SU-DHL-6 (cell line): ENCODE data around the gene FAM98C.
"Not testable (repeated sequence)": the region's sequence is repeated elsewhere in the genome, so short reads cannot be mapped to it uniquely, and the experiment has no call there.

Experiments used
- EZH2phosphoT487 ChIP-seq: fragments of 200-600 bp; sonication (generic), shearing (Covaris generic); conservative IDR thresholded peaks from 2 replicates; pipeline ENCODE4 v1.6.1; 2018; ENCODE audit warnings: mild to moderate bottlenecking, antibody characterized with exemption, low read length, moderate library complexity, mixed read lengths
- TF ChIP-seq, protein P1 (sequence below): fragments of 200-600 bp; sonication (generic); IDR thresholded peaks from one replicate; pipeline ENCODE4 v1.5.1; 2017; ENCODE audit warnings: antibody characterized with exemption, mild to moderate bottlenecking, low read length, moderate library complexity; ENCODE audit not compliant: insufficient read depth, poor library complexity, severe bottlenecking

- TF ChIP-seq, protein P1, sequence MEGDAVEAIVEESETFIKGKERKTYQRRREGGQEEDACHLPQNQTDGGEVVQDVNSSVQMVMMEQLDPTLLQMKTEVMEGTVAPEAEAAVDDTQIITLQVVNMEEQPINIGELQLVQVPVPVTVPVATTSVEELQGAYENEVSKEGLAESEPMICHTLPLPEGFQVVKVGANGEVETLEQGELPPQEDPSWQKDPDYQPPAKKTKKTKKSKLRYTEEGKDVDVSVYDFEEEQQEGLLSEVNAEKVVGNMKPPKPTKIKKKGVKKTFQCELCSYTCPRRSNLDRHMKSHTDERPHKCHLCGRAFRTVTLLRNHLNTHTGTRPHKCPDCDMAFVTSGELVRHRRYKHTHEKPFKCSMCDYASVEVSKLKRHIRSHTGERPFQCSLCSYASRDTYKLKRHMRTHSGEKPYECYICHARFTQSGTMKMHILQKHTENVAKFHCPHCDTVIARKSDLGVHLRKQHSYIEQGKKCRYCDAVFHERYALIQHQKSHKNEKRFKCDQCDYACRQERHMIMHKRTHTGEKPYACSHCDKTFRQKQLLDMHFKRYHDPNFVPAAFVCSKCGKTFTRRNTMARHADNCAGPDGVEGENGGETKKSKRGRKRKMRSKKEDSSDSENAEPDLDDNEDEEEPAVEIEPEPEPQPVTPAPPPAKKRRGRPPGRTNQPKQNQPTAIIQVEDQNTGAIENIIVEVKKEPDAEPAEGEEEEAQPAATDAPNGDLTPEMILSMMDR, result not testable (repeated sequence)
- not testable (repeated sequence) for TF ChIP-seq EZH2phosphoT487
Measured at GRCh38 chr19:38411898-38412297, 9.0 kb downstream of the FAM98C start.
